Neural cell (in vitro differentiated cells): ENCODE results near the gene DTD1. TPM values are rescaled to one million over a fixed set of nuclear protein-coding genes. Genes with fewer than 3 reads are reported as not detected.

Experiments used
- H2AFZ ChIP-seq: fragments of 200-600, 300-800 bp; sonication (generic), shearing (Covaris generic); 2 replicates; pipeline ENCODE4 v1.6.0; 2014; ENCODE audit warnings: low read depth, mild to moderate bottlenecking, antibody characterized with exemption, low read length, moderate library complexity
- H3F3A ChIP-seq: fragments of 200-600 bp; shearing (Covaris generic); 2 replicates; pipeline ENCODE4 v1.6.1; 2016; ENCODE audit warnings: mild to moderate bottlenecking, moderate library complexity, mixed read lengths, antibody characterized with exemption, low read length; ENCODE audit not compliant: insufficient read depth, poor library complexity, severe bottlenecking
- H3K27ac ChIP-seq: fragments of 200-600, 300-800 bp; sonication (generic), shearing (Covaris generic); 2 replicates; pipeline ENCODE4 v1.5.1; 2014; ENCODE audit warnings: mild to moderate bottlenecking, low read length, moderate library complexity
- H3K27me3 ChIP-seq: fragments of 300-800, 200-600 bp; sonication (generic), shearing (Covaris generic); 2 replicates; pipeline ENCODE4 v1.6.0; 2014; ENCODE audit warnings: mild to moderate bottlenecking, low read depth, low read length, moderate library complexity; ENCODE audit not compliant: insufficient read depth
- H3K36me3 ChIP-seq: fragments of 300-800, 200-600 bp; sonication (generic), shearing (Covaris generic); 2 replicates; pipeline ENCODE4 v1.5.1; 2014; ENCODE audit warnings: mild to moderate bottlenecking, antibody characterized with exemption, low read length, moderate library complexity; ENCODE audit not compliant: insufficient read depth
- H3K4me2 ChIP-seq: fragments of 300-800, 200-600 bp; sonication (generic), shearing (Covaris generic); 2 replicates; pipeline ENCODE4 v1.6.0; 2014; ENCODE audit warnings: mild to moderate bottlenecking, low read length
- H3K4me3 ChIP-seq: fragments of 300-800, 200-600 bp; sonication (generic), shearing (Covaris generic); 2 replicates; pipeline ENCODE4 v1.5.1; 2014; ENCODE audit warnings: mild to moderate bottlenecking, low read length, moderate library complexity
- H3K79me2 ChIP-seq: fragments of 200-600 bp; shearing (Covaris generic); replicated peaks from 2 replicates; pipeline ENCODE4 v1.6.0; 2014; ENCODE audit warnings: mild to moderate bottlenecking, low read length, moderate library complexity; ENCODE audit not compliant: insufficient read depth
- H3K9ac ChIP-seq: fragments of 300-800, 200-600 bp; sonication (generic), shearing (Covaris generic); 2 replicates; pipeline ENCODE4 v1.6.1; 2016; ENCODE audit warnings: mild to moderate bottlenecking, low read length, mixed read lengths
- H3K9me2 ChIP-seq: fragments of 200-600 bp; shearing (Covaris generic); 2 replicates; pipeline ENCODE4 v1.6.1; 2016; ENCODE audit warnings: mild to moderate bottlenecking, low read length, mixed read lengths; ENCODE audit not compliant: insufficient read depth
- H3K9me3 ChIP-seq: fragments of 200-600, 300-800 bp; sonication (generic), shearing (Covaris generic); 2 replicates; pipeline ENCODE4 v1.6.1; 2016; ENCODE audit warnings: mild to moderate bottlenecking, mixed run types, low read length, moderate library complexity, mixed read lengths
- H4K20me1 ChIP-seq: fragments of 200-600 bp; shearing (Covaris generic); 2 replicates; pipeline ENCODE4 v1.6.1; 2016; ENCODE audit warnings: mild to moderate bottlenecking, mixed run types; ENCODE audit not compliant: insufficient read depth
- CTCF ChIP-seq: fragments of 450-650 bp; IDR thresholded peaks from 2 replicates; pipeline ENCODE4 v1.5.1; 2014; ENCODE audit warnings: antibody characterized with exemption, mild to moderate bottlenecking, moderate library complexity; ENCODE audit not compliant: poor library complexity, severe bottlenecking
- EP300 ChIP-seq: fragments of 450-650 bp; conservative IDR thresholded peaks from 2 replicates; pipeline ENCODE4 v1.6.1; 2014; ENCODE audit warnings: antibody characterized with exemption, mild to moderate bottlenecking, moderate library complexity; ENCODE audit not compliant: poor library complexity, severe bottlenecking
- EZH2 ChIP-seq: fragments of 200-600, 300-800 bp; shearing (Covaris generic), sonication (generic); IDR thresholded peaks from 2 replicates; pipeline ENCODE4 v1.6.1; 2014; ENCODE audit warnings: antibody characterized with exemption, low read length, borderline replicate concordance, mild to moderate bottlenecking; ENCODE audit not compliant: insufficient read depth, poor library complexity, severe bottlenecking
- MXI1 ChIP-seq: fragments of 450-650 bp; conservative IDR thresholded peaks from 2 replicates; pipeline ENCODE4 v1.6.1; 2014; ENCODE audit warnings: antibody characterized with exemption, mild to moderate bottlenecking; ENCODE audit not compliant: poor library complexity, severe bottlenecking
- POLR2AphosphoS5 ChIP-seq: IDR thresholded peaks from 2 replicates; pipeline ENCODE4 v1.6.1; 2012
- RAD21 ChIP-seq: fragments of 450-650 bp; conservative IDR thresholded peaks from 2 replicates; pipeline ENCODE4 v1.6.1; 2014; ENCODE audit warnings: antibody characterized with exemption, mild to moderate bottlenecking, moderate library complexity
- REST ChIP-seq: IDR thresholded peaks from 2 replicates; pipeline ENCODE4 v1.6.1; 2012; ENCODE audit warnings: borderline replicate concordance
- SMC3 ChIP-seq: fragments of 450-650 bp; conservative IDR thresholded peaks from 2 replicates; pipeline ENCODE4 v1.6.1; 2014; ENCODE audit warnings: antibody characterized with exemption, mild to moderate bottlenecking, moderate library complexity; ENCODE audit not compliant: poor library complexity
- TAF1 ChIP-seq: IDR thresholded peaks from 2 replicates; pipeline ENCODE4 v1.6.1; 2012; ENCODE audit warnings: low read depth
- polyA plus RNA-seq: library from polyadenylated mRNA; depleted of rRNA; stranded (reverse); fragments of >200 nt; gene quantifications from 2 replicates; pipeline ENCODE4 v1.2.3, GENCODE V29; 2014

Gene DTD1
- polyA plus RNA-seq, 1 donor from 2014 or later, result 337 TPM

DNA sequence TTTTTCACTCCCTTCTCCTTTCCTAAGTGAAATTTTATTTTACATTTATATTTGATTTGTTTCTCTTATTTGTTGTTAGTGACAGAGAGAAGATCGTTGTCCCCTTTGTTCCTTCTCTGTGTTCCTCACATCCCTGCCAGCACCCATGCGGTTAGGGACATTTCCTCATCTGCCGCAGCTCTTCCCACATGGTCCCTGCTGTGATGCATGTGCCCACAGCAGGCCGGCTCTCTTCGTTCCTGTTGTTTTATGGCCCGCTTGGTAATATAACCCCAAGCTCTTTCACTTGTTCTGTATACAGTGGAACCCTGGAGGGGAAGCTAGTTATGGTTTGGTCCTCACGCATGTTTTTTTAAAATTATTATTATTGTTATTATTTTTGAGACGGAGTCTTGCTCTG lies 23.6 kb downstream of the DTD1 start:
- TF ChIP-seq TAF1, result no peak
- TF ChIP-seq EZH2, result no peak
- no peak for TF ChIP-seq CTCF
- TF ChIP-seq EP300, result no peak
- no peak for TF ChIP-seq RAD21
- TF ChIP-seq MXI1, result no peak
- TF ChIP-seq SMC3, result no peak
- no peak for TF ChIP-seq POLR2AphosphoS5
- no peak for TF ChIP-seq REST
- Histone ChIP-seq H4K20me1 (no peaks in the 10 kb centered on the region), H3K9me2 (no peaks in the 10 kb centered on the region), H3K9me3 (no peaks in the 10 kb centered on the region), H3K79me2 (no peaks in the 10 kb centered on the region), H3K9ac (no peak overlapping the region), H3K4me2 (no peak overlapping the region), H3K27ac (no peak overlapping the region), H2AFZ (no peak overlapping the region), H3K27me3 (no peaks in the 10 kb centered on the region), H3F3A (no peaks in the 10 kb centered on the region), H3K4me3 (no peak overlapping the region), H3K36me3 (peaks cover 7% of the 10 kb centered on the region)

- Histone ChIP-seq H3K4me2 (no peak overlapping the region), H2AFZ (no peak overlapping the region), H3K36me3 (peaks cover 16% of the 10 kb centered on the region), H4K20me1 (no peaks in the 10 kb centered on the region), H3K9ac (no peak overlapping the region), H3K27ac (no peak overlapping the region), H3K4me3 (no peak overlapping the region), H3K27me3 (no peaks in the 10 kb centered on the region), H3K9me2 (peaks cover 3% of the 10 kb centered on the region), H3K79me2 (no peaks in the 10 kb centered on the region), H3K9me3 (no peaks in the 10 kb centered on the region), H3F3A (no peaks in the 10 kb centered on the region)
- no peak for TF ChIP-seq POLR2AphosphoS5
- TF ChIP-seq RAD21, result no peak
- no peak for TF ChIP-seq EP300
- no peak for TF ChIP-seq EZH2
- TF ChIP-seq SMC3, result no peak
- no peak for TF ChIP-seq TAF1
- no peak for TF ChIP-seq MXI1
- no peak for TF ChIP-seq CTCF
- TF ChIP-seq REST, result no peak
These were observed 25.7 kb downstream of the DTD1 start for GRCh38 chr20:18613553-18613952.
